Neural cell (in vitro differentiated cells): ENCODE results near the gene GRSF1. TPM values are rescaled to one million over a fixed set of nuclear protein-coding genes. Genes with fewer than 3 reads are reported as not detected.

Experiments
- H2AFZ ChIP-seq: fragments of 200-600, 300-800 bp; sonication (generic), shearing (Covaris generic); 2 replicates; pipeline ENCODE4 v1.6.0; 2014; ENCODE audit warnings: low read depth, mild to moderate bottlenecking, antibody characterized with exemption, low read length, moderate library complexity
- H3F3A ChIP-seq: fragments of 200-600 bp; shearing (Covaris generic); 2 replicates; pipeline ENCODE4 v1.6.1; 2016; ENCODE audit warnings: mild to moderate bottlenecking, moderate library complexity, mixed read lengths, antibody characterized with exemption, low read length; ENCODE audit not compliant: insufficient read depth, poor library complexity, severe bottlenecking
- H3K27ac ChIP-seq: fragments of 200-600, 300-800 bp; sonication (generic), shearing (Covaris generic); 2 replicates; pipeline ENCODE4 v1.5.1; 2014; ENCODE audit warnings: mild to moderate bottlenecking, low read length, moderate library complexity
- H3K27me3 ChIP-seq: fragments of 300-800, 200-600 bp; sonication (generic), shearing (Covaris generic); 2 replicates; pipeline ENCODE4 v1.6.0; 2014; ENCODE audit warnings: mild to moderate bottlenecking, low read depth, low read length, moderate library complexity; ENCODE audit not compliant: insufficient read depth
- H3K36me3 ChIP-seq: fragments of 300-800, 200-600 bp; sonication (generic), shearing (Covaris generic); 2 replicates; pipeline ENCODE4 v1.5.1; 2014; ENCODE audit warnings: mild to moderate bottlenecking, antibody characterized with exemption, low read length, moderate library complexity; ENCODE audit not compliant: insufficient read depth
- H3K4me2 ChIP-seq: fragments of 300-800, 200-600 bp; sonication (generic), shearing (Covaris generic); 2 replicates; pipeline ENCODE4 v1.6.0; 2014; ENCODE audit warnings: mild to moderate bottlenecking, low read length
- H3K4me3 ChIP-seq: fragments of 300-800, 200-600 bp; sonication (generic), shearing (Covaris generic); 2 replicates; pipeline ENCODE4 v1.5.1; 2014; ENCODE audit warnings: mild to moderate bottlenecking, low read length, moderate library complexity
- H3K79me2 ChIP-seq: fragments of 200-600 bp; shearing (Covaris generic); replicated peaks from 2 replicates; pipeline ENCODE4 v1.6.0; 2014; ENCODE audit warnings: mild to moderate bottlenecking, low read length, moderate library complexity; ENCODE audit not compliant: insufficient read depth
- H3K9ac ChIP-seq: fragments of 300-800, 200-600 bp; sonication (generic), shearing (Covaris generic); 2 replicates; pipeline ENCODE4 v1.6.1; 2016; ENCODE audit warnings: mild to moderate bottlenecking, low read length, mixed read lengths
- H3K9me2 ChIP-seq: fragments of 200-600 bp; shearing (Covaris generic); 2 replicates; pipeline ENCODE4 v1.6.1; 2016; ENCODE audit warnings: mild to moderate bottlenecking, low read length, mixed read lengths; ENCODE audit not compliant: insufficient read depth
- H3K9me3 ChIP-seq: fragments of 200-600, 300-800 bp; sonication (generic), shearing (Covaris generic); 2 replicates; pipeline ENCODE4 v1.6.1; 2016; ENCODE audit warnings: mild to moderate bottlenecking, mixed run types, low read length, moderate library complexity, mixed read lengths
- H4K20me1 ChIP-seq: fragments of 200-600 bp; shearing (Covaris generic); 2 replicates; pipeline ENCODE4 v1.6.1; 2016; ENCODE audit warnings: mild to moderate bottlenecking, mixed run types; ENCODE audit not compliant: insufficient read depth
- EP300 ChIP-seq: fragments of 450-650 bp; conservative IDR thresholded peaks from 2 replicates; pipeline ENCODE4 v1.6.1; 2014; ENCODE audit warnings: antibody characterized with exemption, mild to moderate bottlenecking, moderate library complexity; ENCODE audit not compliant: poor library complexity, severe bottlenecking
- EZH2 ChIP-seq: fragments of 200-600, 300-800 bp; shearing (Covaris generic), sonication (generic); IDR thresholded peaks from 2 replicates; pipeline ENCODE4 v1.6.1; 2014; ENCODE audit warnings: antibody characterized with exemption, low read length, borderline replicate concordance, mild to moderate bottlenecking; ENCODE audit not compliant: insufficient read depth, poor library complexity, severe bottlenecking
- MXI1 ChIP-seq: fragments of 450-650 bp; conservative IDR thresholded peaks from 2 replicates; pipeline ENCODE4 v1.6.1; 2014; ENCODE audit warnings: antibody characterized with exemption, mild to moderate bottlenecking; ENCODE audit not compliant: poor library complexity, severe bottlenecking
- POLR2AphosphoS5 ChIP-seq: IDR thresholded peaks from 2 replicates; pipeline ENCODE4 v1.6.1; 2012
- RAD21 ChIP-seq: fragments of 450-650 bp; conservative IDR thresholded peaks from 2 replicates; pipeline ENCODE4 v1.6.1; 2014; ENCODE audit warnings: antibody characterized with exemption, mild to moderate bottlenecking, moderate library complexity
- SMC3 ChIP-seq: fragments of 450-650 bp; conservative IDR thresholded peaks from 2 replicates; pipeline ENCODE4 v1.6.1; 2014; ENCODE audit warnings: antibody characterized with exemption, mild to moderate bottlenecking, moderate library complexity; ENCODE audit not compliant: poor library complexity
- TAF1 ChIP-seq: IDR thresholded peaks from 2 replicates; pipeline ENCODE4 v1.6.1; 2012; ENCODE audit warnings: low read depth
- polyA plus RNA-seq: library from polyadenylated mRNA; depleted of rRNA; stranded (reverse); fragments of >200 nt; gene quantifications from 2 replicates; pipeline ENCODE4 v1.2.3, GENCODE V29; 2014
- TF ChIP-seq, protein P1 (sequence below): fragments of 450-650 bp; IDR thresholded peaks from 2 replicates; pipeline ENCODE4 v1.5.1; 2014; ENCODE audit warnings: antibody characterized with exemption, mild to moderate bottlenecking, moderate library complexity; ENCODE audit not compliant: poor library complexity, severe bottlenecking
- TF ChIP-seq, protein P2 (sequence below): IDR thresholded peaks from 2 replicates; pipeline ENCODE4 v1.6.1; 2012; ENCODE audit warnings: borderline replicate concordance

GRSF1 gene
- polyA plus RNA-seq, 1 donor from 2014 or later = 85.5 TPM

DNA sequence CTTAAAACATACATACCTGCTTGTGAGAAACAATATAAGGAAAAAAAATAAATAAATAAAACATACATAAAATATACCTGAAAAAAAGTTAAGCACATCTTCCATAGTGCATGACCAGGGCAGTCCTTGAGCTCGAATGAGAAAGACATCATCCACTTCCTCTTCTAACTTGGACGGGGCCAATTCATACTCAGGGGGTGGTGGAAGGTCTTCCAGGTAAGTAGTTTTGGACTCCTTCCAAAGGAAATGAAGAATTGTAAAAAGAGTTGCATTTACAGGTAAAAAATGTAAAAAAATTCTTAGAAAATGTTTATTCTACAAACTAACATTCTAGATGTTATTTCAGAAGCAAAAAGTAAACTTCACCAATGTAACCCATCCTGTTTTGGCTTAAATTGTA is 3.6 kb downstream of the GRSF1 start:
- H3K27ac ChIP-seq = no peak overlapping the region
- H3K27me3 ChIP-seq = no peaks in the 10 kb centered on the region
- no peak overlapping the region for H2AFZ ChIP-seq
- H3K4me2 ChIP-seq = no peak overlapping the region
- TF ChIP-seq EZH2 (no peak), TAF1 (no peak), RAD21 (no peak), POLR2AphosphoS5 (no peak), MXI1 (no peak), EP300 (no peak), SMC3 (no peak)
- TF ChIP-seq, protein P1, sequence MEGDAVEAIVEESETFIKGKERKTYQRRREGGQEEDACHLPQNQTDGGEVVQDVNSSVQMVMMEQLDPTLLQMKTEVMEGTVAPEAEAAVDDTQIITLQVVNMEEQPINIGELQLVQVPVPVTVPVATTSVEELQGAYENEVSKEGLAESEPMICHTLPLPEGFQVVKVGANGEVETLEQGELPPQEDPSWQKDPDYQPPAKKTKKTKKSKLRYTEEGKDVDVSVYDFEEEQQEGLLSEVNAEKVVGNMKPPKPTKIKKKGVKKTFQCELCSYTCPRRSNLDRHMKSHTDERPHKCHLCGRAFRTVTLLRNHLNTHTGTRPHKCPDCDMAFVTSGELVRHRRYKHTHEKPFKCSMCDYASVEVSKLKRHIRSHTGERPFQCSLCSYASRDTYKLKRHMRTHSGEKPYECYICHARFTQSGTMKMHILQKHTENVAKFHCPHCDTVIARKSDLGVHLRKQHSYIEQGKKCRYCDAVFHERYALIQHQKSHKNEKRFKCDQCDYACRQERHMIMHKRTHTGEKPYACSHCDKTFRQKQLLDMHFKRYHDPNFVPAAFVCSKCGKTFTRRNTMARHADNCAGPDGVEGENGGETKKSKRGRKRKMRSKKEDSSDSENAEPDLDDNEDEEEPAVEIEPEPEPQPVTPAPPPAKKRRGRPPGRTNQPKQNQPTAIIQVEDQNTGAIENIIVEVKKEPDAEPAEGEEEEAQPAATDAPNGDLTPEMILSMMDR = no peak
- TF ChIP-seq, protein P2, sequence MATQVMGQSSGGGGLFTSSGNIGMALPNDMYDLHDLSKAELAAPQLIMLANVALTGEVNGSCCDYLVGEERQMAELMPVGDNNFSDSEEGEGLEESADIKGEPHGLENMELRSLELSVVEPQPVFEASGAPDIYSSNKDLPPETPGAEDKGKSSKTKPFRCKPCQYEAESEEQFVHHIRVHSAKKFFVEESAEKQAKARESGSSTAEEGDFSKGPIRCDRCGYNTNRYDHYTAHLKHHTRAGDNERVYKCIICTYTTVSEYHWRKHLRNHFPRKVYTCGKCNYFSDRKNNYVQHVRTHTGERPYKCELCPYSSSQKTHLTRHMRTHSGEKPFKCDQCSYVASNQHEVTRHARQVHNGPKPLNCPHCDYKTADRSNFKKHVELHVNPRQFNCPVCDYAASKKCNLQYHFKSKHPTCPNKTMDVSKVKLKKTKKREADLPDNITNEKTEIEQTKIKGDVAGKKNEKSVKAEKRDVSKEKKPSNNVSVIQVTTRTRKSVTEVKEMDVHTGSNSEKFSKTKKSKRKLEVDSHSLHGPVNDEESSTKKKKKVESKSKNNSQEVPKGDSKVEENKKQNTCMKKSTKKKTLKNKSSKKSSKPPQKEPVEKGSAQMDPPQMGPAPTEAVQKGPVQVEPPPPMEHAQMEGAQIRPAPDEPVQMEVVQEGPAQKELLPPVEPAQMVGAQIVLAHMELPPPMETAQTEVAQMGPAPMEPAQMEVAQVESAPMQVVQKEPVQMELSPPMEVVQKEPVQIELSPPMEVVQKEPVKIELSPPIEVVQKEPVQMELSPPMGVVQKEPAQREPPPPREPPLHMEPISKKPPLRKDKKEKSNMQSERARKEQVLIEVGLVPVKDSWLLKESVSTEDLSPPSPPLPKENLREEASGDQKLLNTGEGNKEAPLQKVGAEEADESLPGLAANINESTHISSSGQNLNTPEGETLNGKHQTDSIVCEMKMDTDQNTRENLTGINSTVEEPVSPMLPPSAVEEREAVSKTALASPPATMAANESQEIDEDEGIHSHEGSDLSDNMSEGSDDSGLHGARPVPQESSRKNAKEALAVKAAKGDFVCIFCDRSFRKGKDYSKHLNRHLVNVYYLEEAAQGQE = no peak
- no peaks in the 10 kb centered on the region for H3K9me3 ChIP-seq
- no peaks in the 10 kb centered on the region for H4K20me1 ChIP-seq
- H3F3A ChIP-seq = no peaks in the 10 kb centered on the region
- no peak overlapping the region for H3K9ac ChIP-seq
- peaks cover 37% of the 10 kb centered on the region for H3K79me2 ChIP-seq
- no peaks in the 10 kb centered on the region for H3K9me2 ChIP-seq
- no peak overlapping the region for H3K4me3 ChIP-seq
- H3K36me3 ChIP-seq = no peaks in the 10 kb centered on the region

DNA sequence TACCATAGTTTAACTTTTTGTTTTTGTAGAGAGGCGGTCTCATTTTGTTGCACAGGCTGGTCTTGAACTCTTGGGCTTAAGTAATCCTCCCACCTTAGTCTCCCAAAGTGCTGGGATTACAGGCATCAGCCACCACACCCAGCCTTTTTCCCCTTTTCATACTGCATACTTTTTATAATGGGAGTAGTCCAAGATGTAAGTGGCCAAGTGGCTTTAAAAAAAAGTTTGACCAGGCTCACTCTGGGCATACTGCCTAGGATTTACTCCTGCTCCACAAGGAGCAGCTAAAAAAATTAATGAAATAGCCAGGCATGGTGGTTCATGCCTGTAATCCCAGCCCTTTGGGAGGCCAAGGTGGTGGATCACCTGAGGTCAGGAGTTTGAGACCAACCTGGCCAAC is 6.0 kb downstream of the GRSF1 start:
- Histone ChIP-seq H3K9me2 (no peaks in the 10 kb centered on the region), H2AFZ (no peak overlapping the region), H3F3A (no peaks in the 10 kb centered on the region), H3K27me3 (no peaks in the 10 kb centered on the region), H3K9ac (no peak overlapping the region), H3K36me3 (no peaks in the 10 kb centered on the region), H4K20me1 (no peaks in the 10 kb centered on the region), H3K27ac (no peak overlapping the region), H3K79me2 (peaks cover 37% of the 10 kb centered on the region), H3K4me2 (no peak overlapping the region), H3K4me3 (no peak overlapping the region), H3K9me3 (no peaks in the 10 kb centered on the region)
- no peak for TF ChIP-seq EZH2
- no peak for TF ChIP-seq TAF1
- TF ChIP-seq EP300 = no peak
- no peak for TF ChIP-seq RAD21
- TF ChIP-seq SMC3 = no peak
- no peak for TF ChIP-seq MXI1
- TF ChIP-seq, protein P2 = no peak
- TF ChIP-seq POLR2AphosphoS5 = no peak
- TF ChIP-seq, protein P1 = no peak
